SK-N-MC (cell line): Measurements from ENCODE around the gene PAK1.

Experiments
- EZH2 ChIP-seq: fragments of 200-600 bp; sonication (generic); IDR thresholded peaks from one replicate; pipeline ENCODE4 v1.6.1; 2017; ENCODE audit warnings: antibody characterized with exemption
- FOXP2 ChIP-seq: optimal IDR thresholded peaks from 2 replicates; pipeline ENCODE3; 2011; ENCODE audit warnings: mild to moderate bottlenecking, moderate library complexity; ENCODE audit not compliant: insufficient read depth; ENCODE audit errors: extremely low read length, control extremely low read depth
- POLR2AphosphoS5 ChIP-seq: IDR thresholded peaks from 2 replicates; pipeline ENCODE4 v1.6.1; 2012; ENCODE audit warnings: mild to moderate bottlenecking, low read depth, low read length, borderline replicate concordance

- no peak for TF ChIP-seq EZH2
- TF ChIP-seq POLR2AphosphoS5, result no peak
- no peak for TF ChIP-seq FOXP2
Observed at GRCh38 chr11:77440678-77441077, 33.2 kb downstream of the PAK1 start.
